Measurements from ENCODE around the gene PIP5K1B.

DNA sequence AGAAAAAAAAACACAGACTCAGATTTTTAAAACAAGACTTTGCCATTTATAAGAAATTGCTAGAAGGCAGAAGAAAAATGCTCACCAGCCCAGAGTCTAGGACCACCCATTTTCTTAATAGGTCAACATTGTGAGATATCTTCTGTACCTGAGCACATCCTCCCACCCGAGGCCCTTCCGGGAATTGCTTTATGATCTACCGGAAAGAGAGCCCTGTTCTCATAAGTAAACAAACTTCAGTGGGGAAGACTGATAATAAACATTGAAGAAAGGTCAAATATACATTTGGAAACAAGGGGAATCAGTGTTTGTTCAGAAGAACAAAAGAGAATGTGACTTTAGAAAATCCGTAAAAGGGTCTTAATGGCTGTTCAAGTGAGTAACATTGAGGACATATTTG lies 264.5 kb downstream of the PIP5K1B start:
- TF ChIP-seq, protein P1, sequence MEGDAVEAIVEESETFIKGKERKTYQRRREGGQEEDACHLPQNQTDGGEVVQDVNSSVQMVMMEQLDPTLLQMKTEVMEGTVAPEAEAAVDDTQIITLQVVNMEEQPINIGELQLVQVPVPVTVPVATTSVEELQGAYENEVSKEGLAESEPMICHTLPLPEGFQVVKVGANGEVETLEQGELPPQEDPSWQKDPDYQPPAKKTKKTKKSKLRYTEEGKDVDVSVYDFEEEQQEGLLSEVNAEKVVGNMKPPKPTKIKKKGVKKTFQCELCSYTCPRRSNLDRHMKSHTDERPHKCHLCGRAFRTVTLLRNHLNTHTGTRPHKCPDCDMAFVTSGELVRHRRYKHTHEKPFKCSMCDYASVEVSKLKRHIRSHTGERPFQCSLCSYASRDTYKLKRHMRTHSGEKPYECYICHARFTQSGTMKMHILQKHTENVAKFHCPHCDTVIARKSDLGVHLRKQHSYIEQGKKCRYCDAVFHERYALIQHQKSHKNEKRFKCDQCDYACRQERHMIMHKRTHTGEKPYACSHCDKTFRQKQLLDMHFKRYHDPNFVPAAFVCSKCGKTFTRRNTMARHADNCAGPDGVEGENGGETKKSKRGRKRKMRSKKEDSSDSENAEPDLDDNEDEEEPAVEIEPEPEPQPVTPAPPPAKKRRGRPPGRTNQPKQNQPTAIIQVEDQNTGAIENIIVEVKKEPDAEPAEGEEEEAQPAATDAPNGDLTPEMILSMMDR (conservative IDR thresholded peaks at IDR 0.05; ENCODE audit: low read depth, low read length), result no peak
- TF ChIP-seq EZH2 (IDR thresholded peaks at IDR 0.05; ENCODE audit: borderline replicate concordance, low read depth, low read length, poor library complexity, severe bottlenecking), result no peak
